HG02852 (cell line): ENCODE measurements around the gene SV2A.
"Not testable (repeated sequence)": the region's sequence is repeated elsewhere in the genome, so short reads cannot be mapped to it uniquely, and the experiment has no call there.

Experiments
- ATAC-seq: cut with Tn5 transposase; IDR thresholded peaks from one replicate; pipeline ENCODE4 v1.9.1; 2021; ENCODE audit warnings: mild to moderate bottlenecking, moderate library complexity; ENCODE audit not compliant: unreplicated experiment

Gene SV2A, protein sequence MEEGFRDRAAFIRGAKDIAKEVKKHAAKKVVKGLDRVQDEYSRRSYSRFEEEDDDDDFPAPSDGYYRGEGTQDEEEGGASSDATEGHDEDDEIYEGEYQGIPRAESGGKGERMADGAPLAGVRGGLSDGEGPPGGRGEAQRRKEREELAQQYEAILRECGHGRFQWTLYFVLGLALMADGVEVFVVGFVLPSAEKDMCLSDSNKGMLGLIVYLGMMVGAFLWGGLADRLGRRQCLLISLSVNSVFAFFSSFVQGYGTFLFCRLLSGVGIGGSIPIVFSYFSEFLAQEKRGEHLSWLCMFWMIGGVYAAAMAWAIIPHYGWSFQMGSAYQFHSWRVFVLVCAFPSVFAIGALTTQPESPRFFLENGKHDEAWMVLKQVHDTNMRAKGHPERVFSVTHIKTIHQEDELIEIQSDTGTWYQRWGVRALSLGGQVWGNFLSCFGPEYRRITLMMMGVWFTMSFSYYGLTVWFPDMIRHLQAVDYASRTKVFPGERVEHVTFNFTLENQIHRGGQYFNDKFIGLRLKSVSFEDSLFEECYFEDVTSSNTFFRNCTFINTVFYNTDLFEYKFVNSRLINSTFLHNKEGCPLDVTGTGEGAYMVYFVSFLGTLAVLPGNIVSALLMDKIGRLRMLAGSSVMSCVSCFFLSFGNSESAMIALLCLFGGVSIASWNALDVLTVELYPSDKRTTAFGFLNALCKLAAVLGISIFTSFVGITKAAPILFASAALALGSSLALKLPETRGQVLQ

DNA sequence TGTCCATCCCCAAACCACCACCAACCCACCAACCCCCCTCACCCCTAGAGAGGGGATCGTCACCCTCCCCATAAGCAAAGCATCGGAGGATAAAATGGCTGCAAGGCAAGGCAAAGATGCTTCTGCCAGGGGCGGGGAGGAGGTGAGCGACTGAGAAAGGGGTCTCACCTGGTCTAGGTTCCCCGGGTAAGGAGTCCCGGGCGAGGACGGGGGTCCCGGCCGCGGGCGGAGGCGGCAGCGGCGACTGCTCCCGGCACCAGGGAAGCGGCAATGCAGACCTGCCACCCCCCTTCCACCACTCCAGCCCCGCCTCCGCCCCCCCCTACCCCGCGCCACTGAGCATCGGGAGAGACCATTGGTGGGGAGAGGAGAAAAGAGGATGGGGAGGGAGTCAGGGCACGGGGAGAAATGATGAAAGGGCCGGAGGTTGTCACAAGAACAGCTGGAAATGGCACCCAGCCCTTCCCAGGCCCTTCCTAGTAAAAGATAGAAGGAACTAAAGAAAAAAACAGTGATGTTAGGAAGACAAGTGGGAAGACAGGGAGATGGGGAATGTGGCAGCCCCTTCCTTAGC, at the start of gene SV2A:
TSS of gene SV2A (minus strand) at position 274 of the 574 bp plus-strand sequence. CDS start 4,004 bp downstream, outside the sequence.
- ATAC-seq, result no peak

DNA sequence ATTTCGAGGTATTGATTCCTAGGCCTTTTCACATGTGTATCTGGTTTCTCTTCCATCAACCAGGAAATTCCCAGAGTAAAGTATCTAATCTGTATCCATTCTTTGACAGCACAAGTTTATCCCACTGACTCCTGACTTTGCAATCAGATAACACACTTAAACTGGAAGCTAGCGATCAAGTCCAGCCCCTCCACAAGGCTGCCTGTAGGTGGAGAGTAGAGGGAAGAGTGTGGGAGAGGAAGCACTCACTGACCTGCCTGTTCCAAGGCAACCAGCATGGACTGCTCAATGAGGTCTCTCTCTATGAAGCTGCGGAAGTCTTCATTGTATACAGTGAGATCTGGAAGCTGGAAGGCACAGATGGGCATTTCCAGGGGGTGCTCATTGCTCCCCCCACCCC, 49.4 kb upstream of the SV2A start:
- no peak for ATAC-seq

DNA sequence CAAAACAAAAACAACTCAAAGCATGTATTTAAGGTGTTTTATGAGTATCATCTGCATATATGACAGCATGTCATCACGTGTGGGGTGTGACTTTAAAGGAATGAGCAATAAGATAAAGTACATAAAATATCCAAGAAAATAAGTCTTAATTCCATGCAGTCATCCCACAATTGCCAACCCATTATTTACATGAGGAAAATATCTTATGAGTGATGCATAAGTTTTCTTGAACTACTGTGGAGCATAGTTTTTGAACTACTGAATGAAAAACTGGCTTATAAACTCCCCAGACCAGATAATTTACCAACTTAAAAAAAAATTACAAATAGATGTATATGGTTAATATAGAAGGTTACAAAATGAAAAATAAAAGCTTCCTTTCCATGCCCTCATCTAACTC, 48.8 kb upstream of the SV2A start:
- no peak for ATAC-seq

DNA sequence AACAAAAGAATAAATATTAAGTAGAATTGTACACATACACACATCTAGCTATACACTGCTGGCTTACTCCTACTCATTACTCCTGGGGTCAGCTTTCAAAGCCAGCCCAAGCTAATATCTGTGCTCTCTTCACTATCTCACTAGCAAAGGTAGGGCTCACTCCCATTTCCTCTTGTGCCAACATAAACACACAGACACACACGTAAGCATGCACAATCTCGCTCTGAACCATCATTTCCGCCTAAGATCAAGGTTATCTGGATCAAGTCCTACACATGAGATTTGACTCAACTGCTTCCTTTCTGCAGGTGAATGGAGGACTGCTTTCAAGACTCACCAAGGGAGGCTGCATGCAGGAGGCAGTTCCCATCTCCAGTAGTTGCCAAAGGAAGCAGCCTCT, 47.8 kb upstream of the SV2A start:
- no peak for ATAC-seq

DNA sequence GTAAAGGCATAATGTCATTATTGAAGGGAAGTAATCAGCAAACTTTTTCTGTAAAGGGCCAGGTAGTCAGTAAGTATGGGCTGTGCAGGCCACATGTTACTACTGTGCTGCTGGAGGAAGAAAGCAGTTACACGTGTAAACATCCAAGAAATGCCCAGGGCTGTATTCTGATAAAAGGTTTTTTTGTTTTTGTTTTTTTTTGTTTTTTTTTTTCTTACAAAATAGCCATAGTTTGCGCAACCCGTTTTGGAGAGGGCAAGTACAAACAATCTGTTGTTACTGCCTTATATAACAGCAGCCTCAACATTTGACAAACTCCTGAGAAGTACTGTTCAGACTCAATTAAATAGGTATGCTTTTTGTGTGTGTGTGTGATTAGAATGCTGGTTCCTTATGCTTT, 45.7 kb upstream of the SV2A start:
- no peak for ATAC-seq

DNA sequence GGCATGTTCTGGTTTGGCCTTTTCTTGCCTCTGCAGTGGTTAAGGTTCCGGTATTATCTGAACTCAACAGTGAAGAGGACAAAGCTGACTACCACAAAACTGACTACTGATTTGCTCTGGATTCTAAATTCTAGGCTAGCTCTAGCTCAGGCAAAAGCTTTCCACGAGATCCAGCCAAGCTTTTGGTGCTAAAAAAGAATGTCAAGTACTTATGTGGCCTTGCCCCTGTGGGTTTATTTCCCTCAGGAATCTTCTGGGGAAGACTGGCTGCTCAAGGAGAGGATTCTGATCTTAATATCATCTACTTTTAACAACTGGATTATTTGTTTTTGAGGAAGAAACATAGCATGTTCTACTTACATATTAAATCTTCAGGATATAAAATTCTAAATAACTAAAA, 45.1 kb upstream of the SV2A start:
- ATAC-seq, result no peak

DNA sequence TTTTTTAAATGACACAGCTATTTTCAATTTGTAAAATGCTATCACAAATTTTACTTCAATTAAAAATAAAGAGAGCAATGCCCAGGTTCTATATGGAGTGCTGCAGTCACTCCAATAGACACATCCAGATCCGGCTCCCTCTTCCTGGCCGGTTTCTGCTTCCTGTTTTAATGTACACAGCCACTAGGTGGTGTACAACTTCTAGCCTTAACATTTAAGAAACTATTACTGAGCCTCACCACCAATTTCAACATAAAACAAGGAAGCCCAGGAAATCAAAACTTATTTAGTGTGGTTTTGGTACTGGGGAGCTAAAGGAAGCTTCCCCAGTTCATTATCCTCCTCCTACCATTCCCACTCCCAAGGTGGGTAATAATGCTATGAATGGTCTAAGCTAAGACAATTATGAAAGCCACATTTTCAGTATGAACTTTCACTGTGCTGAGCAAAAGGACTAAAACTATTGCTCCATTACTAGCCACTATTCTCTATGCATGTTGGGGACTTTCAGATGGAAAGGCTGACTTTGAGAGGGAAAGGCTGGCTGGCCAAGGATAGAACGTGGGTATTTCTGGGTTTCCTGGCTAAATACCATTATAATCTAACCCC, 44.5 kb upstream of the SV2A start:
- ATAC-seq, result peak; percentile 43

DNA sequence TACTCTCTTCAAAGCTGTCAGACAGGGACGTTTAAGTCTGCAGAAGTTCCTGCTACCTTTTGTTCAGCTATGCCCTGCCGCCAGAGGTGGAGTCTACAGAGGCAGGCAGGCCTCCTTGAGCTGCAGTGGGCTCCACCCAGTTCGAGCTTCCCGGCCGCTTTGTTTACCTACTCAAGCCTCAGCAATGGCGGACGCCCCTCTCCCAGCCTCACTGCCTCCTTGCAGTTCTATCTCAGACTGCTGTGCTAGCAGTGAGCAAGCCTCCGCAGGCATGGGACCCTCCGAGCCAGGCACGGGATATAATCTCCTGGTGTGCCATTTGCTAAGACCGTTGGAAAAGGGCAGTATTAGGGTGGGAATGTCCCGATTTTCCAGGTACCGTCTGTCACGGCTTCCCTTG, 39.9 kb upstream of the SV2A start:
- not testable (repeated sequence) for ATAC-seq

DNA sequence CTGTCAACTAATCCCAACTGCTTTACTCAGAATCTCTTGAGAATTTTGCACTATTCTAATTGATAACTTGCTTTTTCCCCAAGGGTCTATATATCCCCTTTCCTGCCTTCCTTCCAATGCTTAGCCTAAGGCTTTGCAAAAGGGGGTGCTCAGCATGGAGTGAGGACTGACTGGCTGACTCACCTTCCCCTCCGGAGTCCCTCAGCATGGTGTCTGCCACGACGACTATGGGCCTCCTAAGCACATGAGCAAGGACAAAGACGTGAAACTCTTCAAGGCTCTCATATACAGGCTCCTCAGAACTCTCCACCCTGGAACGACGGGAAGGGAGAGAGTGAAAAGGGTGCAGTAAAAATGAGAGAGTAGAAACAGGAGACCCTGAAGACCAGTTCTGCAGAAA, 32.3 kb upstream of the SV2A start:
- ATAC-seq, result no peak

DNA sequence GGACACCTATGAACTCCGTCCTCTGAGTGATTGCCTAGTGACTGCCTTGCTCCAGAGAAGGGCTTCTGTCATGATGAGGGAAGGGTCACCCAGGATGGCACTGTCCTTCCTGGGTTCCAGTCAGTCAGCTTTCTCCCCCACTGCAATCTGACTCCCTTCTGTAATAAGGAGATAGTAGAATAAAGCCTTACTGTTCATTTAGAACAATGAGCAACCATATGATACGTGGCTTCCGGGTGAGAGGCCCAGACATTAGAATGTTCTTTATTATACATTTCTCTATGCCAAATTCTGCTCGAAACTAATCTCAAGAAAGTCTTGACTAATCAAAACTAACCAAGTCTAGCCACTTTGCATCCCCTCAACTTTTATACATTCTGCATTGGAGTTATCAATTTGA, 27.6 kb upstream of the SV2A start:
- ATAC-seq, result no peak

DNA sequence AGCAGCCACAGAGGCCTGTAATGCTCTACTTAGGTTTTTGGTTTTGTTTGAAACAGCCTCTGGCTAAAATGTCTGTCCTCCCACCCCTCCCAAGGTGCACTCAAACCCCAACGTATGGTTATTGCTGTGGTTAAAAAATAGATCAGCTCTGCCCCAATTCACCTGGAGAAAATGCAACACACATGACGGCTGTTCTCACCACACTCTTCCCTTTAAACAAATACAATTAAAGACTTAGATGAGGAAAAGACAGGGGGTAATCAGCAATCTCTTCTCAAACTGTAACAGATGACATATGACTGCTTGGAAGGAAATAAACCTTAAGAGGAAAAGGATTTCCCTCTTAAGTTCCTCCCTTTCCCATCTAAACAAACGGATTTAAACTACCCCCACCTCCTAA, 25.2 kb upstream of the SV2A start:
- ATAC-seq, result no peak

DNA sequence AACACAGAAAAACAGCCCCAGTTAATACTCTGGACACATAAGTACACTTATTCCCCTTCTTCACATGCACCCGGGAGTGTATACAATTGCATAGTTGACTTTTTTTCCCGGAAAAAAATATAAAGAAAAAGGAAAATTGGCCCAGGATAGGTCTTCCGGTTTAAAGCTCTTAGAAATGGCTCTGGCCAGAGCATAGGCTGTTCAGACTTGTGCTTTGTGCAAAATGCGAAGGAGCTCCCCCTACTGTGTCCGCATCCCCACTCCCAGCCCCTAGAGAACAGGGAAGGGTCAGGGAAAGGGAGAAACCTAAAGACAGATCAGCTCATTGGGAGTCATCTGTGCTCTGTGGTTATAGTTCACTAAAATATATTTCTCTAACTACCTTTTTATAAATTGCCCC, 24.6 kb upstream of the SV2A start:
- no peak for ATAC-seq

DNA sequence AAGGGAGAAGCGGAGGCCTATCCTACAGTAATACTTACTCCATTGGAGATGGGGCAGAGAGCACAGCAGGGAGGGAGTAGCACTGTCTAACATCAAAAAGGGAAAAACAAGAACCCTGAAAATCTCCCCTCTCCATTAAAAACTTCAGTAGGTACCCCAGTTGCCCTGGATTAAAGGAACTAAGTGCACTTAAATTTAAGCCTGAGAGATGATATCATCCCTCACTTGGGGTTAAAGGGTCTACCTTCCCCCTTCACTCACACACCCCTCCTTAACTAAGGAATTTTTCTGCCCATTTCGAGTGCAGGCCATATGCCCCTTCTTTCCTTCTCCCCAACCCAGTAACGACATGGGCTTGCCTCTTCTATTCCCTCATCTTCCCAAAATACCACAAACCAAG, 22.8 kb upstream of the SV2A start:
- ATAC-seq, result no peak

DNA sequence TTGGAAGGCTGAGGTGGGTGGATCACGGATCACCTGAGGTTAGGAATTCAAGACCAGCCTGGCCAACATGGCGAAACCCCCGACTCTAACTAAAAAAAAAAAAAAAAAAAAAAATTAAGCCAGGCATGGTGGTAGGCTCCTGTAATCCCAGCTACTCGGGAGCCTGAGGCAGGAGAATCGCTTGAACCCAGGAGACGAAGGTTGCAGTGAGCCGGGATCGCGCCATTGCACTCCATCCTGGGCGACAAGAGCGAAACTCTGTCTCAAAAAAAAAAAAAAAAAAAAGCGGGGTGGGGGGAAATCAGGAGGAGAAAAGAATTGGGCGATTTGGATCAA, 21.0 kb upstream of the SV2A start:
- not testable (repeated sequence) for ATAC-seq

DNA sequence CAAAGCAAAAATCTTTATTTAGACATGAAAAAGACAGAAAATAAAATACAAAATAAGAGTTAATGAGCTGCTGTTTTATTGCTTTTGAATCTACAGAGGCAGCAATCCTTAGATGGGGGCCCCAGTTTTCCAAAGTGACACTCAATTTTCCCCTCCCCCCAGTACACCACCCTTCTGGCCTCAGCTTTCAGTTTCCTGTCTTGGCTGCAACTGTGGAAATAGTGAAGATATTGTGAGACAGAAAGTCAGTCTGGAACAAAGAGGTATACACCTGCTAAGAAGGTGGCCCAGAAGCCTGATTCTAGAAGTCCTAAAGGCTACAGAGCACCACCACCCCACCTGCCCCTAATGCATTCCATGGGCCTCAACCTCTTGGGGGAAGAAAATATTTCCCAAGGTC, 20.1 kb upstream of the SV2A start:
- no peak for ATAC-seq

DNA sequence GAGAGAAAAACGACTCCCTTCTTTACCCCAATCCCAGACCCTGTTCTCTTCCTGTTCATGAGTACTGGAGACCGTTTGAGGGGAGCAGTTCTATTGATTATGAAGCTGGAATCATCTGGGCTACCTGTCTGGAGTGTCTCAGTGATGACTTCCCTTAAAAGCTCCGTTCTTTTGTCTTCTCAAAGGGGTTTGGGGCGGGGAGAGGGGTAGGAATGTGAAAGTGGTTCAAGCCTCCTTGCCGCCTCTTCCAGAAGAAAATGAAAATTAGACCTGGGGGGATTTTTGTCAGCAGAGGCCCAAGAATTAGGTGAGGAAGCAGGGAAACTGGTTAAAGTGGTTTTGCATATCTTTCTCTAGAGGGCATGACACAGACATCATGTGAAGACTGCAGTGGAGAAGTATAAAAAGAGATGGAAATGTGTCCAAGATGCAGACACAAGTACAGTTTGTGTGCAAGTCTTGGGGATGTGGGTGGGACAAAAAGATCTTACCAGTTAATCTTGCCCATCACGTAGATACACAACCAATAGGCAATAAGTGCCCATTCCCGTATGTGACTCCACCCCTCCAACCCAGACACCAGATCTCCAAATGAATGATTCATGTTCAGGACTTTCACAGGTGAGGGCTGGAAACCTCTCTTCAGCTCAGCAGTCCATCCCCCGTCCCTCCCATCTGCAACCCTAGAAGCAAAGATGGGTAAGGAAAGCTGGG, 19.5 kb upstream of the SV2A start:
- no peak for ATAC-seq

DNA sequence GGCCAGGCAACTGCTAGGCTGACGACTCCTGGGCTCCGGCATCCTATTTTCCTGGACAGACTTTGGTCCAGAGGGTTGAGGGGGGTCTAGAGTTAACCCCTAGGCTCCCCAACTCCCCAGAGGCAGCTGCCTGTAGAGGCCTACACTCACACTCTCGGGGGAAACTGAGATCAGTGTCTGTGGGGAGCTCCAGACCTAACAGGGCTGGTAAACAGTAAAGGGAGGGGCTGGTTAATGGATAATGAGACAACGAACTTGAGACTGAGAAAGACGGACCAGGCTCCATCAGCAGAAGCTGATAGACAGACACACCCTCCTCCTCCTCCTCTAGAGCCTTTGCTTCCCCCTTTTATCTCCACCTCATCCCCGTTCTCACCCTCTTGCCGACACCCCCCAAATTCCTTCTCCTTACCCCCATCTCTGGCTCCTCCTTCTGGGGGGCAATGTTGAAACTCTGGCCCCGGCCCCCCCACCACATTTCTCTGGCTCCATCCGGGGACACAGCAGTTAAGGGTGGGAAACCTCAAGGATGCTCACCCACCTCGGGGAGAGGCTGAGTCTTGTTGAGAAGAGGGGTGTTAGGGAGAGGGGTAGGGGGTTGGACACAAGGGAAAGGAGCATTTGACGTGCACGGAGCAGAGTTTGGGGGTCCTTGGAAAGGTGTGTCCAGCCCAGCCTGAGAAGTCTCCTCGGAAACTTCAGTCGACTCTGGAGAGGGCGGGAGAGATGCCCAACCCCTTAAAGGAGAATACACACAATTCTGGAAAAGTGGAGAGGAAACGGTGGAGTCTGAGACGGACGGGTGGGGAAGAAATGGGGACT, 18.7 kb upstream of the SV2A start, which contains the start of gene MTMR11:
TSS of gene MTMR11 (minus strand) at position 710 of the 822 bp plus-strand sequence. CDS start at position 478, 232 bp downstream.
- ATAC-seq, result no peak

DNA sequence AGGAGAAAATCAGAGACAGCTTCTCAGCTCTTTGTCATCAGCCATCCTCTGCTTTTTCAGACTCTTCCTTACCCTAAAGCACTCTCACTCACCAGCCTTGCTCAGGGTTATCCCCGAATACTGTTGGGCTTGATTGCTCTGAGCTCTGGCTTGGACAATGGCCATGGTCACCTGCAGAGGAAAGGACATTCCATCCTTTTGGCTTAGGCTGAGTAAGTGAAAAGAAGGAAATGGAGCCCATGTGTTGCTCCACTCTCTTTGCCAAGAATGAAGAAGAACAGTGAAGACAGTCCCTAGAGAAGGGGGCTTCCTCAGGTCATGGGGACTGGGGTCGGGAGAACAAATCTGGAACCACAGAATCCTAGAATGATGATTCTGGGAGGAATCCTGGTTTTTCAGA, 16.7 kb upstream of the SV2A start:
- ATAC-seq, result no peak

DNA sequence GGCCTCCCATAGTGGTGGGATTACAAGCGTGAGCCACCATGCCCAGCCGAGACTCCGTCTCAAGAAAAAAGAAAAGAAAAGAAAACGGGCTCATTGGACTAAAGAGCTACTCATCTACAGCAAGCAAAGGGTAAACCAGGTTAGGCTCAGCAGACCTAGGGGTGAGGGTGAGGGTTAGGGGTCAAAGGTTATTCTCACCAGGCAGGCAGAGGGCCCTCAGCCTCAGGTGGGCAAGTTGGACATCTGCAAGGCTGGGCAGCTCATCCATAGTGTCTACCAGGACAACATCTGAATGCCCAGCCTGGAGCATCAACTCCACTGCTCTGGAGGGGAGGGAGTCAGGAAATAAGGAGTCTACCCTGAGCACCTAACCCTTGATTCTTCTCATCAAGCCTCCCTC, 15.6 kb upstream of the SV2A start:
- no peak for ATAC-seq

DNA sequence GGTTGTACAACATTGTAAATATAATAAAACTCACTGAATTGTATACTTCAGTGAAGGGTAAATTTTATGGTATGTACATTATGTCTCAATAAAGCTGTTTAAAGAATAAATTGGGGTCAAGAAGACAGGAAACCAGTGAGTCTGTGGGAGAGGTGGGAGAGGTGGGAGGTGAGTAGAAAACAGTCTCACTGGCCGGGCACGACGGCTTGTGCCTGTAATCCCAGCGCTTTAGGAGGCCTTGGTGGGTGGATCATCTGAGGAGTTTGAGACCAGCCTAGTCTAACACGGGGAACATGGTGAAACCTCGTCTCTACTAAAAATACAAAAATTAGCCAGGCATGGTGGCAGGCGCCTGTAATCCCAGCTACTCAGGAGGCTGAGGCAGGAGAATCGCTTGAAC, 14.8 kb upstream of the SV2A start:
- ATAC-seq, result no peak
